ENCODE results near the gene KAZN.

KAZN gene

DNA sequence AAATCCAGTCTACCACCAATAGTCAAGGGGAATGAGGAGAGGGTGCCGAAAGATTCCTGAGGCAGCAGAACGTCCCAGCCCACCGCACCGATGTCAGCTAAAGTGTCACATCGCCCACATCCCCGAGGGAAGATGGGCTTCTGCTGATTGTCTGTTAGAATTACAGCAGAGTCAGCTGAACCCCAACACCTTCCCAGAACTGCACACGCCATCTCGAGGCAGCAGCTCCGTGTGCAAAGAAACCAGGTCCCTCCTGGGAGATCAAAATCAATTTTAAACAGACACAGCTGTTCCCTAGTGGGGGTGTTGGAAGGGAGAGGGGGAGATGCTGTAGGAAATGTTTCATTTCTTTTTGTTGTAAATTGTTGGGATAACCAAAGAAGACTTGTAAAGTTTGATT lies 12.8 kb upstream of the KAZN start:
- in situ Hi-C loops (cut with MboI; ENCODE audit: low sequenced_read_pairs) = no loop called here

DNA sequence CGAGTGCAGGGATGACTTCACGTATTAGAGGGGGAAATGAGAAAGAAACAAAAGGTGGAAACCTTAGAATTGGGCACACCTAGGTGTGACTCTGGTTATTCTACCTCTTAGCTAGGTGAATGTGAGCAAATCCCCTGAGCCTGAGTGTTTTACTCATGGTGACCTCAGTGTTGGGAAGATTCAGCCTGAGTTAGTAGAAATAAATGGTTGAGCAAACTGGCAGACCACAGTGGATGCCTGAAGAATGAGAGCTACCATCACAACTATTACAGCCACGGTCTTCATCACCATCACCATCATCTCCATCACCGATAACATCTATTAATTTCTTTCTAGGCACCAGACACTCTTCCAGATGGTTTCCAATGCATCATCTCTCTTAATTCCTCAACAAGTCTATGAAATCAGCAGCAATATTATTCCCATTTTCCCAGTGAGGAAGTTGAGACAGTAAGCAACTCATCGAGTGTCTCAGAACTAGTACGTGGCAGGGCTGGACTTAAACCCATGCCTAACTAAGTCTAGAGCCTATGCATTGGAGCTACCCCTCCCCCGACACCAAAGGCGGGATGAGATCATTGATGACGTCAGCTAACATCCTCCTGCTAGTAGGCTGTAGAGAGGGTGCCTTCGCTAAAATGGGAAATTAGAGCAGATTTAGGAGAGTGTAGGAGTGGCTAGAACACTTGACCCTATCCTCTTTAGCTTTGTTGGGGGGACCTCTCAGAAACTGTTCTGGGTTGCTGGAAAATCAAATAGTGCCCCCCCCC lies 7.9 kb upstream of the KAZN start:
- in situ Hi-C loops (cut with MboI; ENCODE audit: low sequenced_read_pairs) = no loop called here

DNA sequence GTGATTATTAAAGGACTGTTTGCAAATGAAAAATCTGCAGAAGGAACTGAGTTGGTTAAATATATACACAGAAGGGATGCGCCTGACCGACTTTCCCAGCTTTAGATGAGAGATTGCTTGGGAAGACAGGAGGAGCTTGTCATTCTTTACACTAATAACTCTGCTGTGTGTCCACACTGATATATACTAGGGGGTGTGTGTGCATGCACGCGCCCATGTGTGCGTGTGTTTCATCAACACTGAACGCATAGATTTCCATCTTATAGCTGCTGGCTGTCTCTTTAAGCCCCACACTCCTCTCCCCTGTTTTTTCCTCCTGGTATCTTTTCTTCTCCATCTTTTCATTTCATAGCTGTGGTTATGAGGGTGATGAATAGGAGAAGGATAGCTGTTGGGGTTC lies 6.9 kb upstream of the KAZN start:
- in situ Hi-C loops (cut with MboI; ENCODE audit: low sequenced_read_pairs) = no loop called here

DNA sequence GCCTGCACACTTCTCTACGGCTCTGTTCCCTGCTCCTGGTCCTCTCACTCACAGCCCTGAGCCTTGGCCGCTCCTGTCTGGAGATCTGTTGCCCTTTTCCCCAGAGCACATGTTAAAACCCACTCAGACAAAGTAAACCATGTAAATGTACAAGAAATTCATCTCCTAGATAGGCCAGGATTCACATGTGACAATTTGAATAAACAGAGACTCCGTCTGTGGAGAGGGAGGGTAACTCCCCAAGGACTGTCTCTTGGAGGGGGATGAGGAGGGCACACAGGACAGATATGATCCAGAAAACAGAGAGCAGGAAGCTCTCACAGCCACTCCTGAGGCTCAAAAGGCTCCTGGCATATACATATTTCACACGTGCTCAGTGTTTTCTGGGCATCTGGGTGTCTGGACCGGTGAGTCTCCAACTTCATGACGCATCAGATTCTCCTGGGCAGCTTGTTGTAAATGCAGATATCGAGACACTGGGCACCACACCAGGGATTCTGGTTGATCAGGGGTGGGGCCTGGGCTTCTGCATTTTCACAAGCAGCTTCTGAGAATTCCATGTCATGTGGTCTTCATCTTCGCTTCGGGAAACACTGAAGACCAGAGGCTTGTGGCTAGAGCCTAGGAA lies 6.4 kb upstream of the KAZN start:
- in situ Hi-C loops (cut with MboI; ENCODE audit: low sequenced_read_pairs) = no loop called here

DNA sequence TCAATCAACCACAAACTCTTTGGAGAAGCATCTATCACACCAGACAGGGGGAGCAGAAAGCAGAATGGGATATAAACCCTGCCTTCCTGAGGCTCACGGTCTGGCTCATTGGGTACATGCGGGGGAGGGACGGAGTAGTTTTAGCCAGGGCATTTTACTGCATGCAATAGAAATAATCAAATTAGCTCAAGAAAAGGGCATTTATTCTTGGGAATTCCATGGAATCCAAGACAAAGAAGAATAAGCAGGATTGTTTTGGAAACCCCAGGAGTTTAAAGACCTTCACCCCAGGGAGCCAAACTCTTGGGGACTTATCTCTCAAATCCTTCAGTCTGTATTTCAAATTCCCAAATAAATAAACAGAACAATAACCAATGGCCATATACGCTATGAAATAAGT lies 5.2 kb upstream of the KAZN start:
- in situ Hi-C loops (cut with MboI; ENCODE audit: low sequenced_read_pairs) = no loop called here

DNA sequence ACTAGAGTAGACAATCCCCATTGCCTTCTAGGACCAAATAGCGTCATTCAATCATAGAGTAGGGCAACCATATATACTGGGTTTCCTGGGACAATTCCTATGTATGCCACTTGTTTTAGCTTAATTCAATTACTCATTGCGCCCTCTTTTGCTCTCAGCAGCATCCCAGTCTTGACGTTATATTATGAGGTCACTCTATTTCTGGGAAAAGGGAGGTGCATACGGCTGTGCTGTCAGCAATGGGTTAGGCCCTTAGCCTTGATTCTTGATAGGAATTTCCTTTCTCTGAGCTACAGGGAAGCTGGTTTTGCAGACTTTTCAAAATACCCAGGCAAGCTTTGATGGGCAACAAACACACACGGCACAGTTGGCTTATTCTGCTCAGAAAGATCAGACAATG lies 4.4 kb upstream of the KAZN start:
- in situ Hi-C loops (cut with MboI; ENCODE audit: low sequenced_read_pairs) = no loop called here

DNA sequence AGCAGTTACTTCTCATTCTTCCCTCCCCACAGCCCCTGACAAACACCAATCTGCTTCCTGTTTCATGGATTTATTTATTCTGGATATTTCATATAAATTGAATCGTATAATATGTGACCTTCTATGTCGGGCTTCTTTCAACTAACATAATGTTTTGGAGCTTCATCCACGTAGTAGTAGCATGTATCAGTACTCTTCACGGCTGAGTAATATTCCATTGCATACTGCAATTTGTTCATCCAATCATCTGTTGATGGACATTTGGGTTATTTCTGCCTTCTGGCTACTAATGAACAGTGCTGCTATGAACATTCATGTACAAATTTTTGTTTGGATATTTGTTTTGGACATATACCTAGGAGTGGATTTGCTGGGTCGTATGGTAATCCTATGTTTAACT lies 1.9 kb upstream of the KAZN start:
- in situ Hi-C loops (cut with MboI; ENCODE audit: low sequenced_read_pairs) = no loop called here

DNA sequence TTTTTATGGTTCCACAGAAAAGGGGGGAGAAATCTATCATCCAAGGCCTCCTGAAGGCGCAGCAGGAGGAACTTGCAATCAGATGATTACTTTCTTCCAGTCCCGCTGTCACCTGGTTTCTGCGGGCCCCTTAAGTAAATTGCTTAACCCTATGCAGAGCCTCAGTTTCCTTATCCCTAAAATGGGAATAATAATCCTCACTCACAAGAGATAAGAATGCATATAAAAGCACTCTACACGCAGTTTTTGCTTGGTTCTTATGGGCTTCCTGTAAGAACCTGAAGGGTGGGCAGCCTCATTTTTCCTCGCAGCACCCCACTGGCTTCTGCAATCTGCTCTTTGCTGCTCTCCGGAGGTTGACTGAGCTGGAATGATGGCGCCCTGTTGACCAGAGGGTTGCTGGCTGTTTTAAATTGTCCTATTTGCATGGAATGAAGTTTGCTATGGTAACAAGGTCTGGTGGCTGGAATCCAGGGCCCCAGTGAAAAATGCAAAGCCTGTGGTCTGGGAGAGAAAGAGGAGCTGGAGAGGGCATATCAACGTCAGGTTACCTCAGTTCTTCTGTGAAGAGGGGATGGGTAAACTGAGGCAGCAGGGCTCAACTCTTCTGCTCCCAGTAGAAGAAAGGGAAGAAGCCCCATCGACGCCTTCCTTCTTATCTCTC lies 1.0 kb upstream of the KAZN start:
- in situ Hi-C loops (cut with MboI; ENCODE audit: low sequenced_read_pairs) = no loop called here

DNA sequence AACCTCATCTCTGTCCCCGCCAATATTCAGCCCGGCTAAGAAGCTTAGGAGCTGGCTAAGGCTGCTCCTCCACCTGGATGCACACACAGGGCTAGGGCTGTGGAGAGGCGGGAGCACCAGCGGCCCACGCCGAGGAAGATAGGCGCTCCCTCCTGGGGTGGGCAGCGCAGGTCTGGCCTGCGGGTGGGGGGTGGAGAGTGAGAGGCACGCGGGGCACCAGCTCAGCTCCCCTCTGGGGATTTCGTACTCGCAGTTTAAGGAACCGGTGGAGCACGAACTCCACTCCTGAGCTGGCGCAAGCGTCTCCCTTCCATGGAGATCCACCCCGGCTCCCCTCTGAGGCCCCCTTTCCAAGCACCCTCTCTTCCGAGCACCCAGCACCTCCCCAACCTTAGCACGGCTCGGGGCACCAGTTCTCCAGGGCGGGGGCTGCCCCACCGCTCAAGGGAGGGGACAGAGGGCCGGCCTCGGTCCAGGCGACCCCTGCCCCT lies 433 bp upstream of the KAZN start:
- in situ Hi-C loops (cut with MboI; ENCODE audit: low sequenced_read_pairs) = no loop called here

DNA sequence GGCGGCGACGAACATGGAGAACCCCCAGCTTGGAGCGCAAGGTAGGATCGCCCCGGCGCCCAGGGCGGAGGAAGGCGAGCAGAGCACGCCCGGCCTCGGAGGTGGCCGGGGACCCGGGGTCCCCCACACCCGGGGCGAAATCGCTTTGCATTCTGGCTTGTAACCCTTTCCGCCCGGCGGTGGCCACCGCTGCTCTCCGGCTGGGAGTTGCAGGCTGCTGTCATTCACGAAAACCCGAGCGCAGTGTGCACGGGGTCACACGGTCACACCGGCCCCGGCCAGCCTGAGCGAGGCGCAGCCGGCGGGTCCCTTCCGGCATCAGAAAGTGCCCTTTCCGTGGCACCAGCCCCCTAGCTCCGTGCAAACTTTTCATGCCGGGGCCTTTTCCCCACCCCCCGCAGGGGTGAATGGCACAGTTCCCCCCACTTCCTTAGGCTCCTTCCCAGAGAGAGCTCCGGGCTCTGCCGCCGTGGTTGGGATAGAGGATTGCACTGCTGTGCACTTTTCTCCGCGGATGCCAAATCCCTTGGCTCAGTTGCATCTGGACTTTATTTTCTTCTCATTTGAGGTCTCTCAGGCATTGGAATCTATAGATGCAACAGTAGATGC lies 802 bp downstream of the KAZN start:
- in situ Hi-C loops (cut with MboI; ENCODE audit: low sequenced_read_pairs) = no loop called here

DNA sequence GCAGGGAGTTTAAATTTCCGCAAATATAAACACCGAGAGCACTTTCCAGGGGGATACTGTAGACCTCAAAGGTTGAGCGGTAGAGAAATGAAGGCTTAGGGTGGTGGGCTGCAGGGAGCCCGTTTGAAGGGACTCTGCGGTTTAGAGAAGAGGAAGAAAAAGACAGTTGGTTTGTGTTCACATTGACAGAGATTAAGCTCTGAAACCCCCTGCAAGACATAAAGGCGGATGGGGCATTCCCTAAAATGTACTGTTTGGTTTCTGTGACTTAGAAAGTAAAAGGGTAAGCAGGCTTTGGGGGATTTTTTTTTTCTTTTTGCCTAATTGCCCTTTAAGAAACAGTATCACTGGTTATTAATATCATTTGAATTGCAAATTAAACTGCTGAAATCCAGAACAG lies 1.3 kb downstream of the KAZN start:
- in situ Hi-C loops (cut with MboI; ENCODE audit: low sequenced_read_pairs) = no loop called here

DNA sequence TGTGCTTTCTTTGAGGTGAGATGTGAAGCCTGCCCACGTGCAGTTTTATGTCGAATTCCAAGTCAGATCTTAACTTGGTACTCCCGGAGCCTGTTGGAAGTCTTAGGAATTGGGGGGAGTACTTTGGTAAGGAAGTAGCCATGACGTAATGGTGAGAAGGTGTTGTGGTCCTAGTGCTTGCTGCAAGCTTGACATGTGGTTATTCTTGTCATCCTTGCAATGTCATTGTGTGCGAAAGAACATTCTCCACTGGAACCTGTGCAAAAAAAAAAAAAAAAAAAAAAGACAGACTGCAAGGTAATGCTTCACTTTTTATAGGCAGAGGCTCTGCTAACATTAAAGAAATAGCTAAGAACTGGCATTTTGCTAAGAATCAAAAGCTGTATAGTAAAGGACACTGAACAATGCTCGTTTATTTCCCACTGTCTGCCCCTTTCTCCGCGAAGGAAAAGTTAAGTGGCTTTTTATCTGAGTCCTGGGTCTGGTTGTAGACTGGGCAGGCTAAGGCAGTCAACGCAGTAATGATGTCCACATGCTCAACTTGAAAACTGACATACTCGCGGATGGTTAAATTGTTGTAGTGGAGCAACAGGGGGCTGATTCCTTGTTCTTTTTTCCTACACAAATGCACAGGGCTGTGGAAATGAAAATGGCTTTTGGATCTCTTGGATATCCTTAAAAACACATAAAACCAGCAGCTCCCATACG lies 2.1 kb downstream of the KAZN start:
- in situ Hi-C loops (cut with MboI; ENCODE audit: low sequenced_read_pairs) = no loop called here

DNA sequence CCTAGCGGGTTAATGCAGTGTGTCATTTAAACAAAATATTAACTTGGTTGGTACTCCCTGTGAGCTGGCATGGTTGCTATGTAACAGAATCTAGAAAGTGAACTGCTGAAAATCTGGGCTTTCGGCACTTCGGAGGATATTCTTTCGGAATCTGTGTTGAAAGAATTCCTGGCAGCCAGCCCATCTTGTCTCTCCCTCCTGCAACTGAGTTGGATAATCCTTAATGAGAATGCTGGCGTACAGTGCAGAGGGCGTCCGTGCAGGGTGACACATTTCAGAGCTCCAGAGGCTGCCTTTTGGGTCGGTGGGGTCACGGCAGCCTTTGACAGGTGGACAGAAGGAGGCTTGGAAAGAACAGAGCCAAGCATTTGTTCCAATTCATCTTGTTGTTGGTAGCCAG lies 3.7 kb downstream of the KAZN start:
- in situ Hi-C loops (cut with MboI; ENCODE audit: low sequenced_read_pairs) = no loop called here

DNA sequence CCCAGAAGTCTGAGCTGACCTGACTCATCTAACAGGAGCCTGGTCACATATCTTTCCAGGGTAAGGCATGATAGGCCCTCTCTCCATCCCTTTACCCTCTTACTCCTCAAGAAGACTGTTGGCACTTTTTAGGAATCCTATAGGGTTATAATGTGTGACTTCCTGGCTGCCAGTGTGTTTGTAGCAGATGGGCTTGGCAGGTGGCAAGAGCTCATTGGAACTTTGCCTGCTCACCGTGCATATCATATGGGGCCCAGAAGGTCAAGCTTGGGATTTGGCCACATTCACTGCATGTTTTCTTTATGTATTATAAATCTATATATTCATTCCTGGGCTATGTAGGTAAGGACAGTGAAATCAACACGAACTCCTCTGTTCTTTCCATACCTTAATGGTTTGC lies 5.2 kb downstream of the KAZN start:
- in situ Hi-C loops (cut with MboI; ENCODE audit: low sequenced_read_pairs) = no loop called here

DNA sequence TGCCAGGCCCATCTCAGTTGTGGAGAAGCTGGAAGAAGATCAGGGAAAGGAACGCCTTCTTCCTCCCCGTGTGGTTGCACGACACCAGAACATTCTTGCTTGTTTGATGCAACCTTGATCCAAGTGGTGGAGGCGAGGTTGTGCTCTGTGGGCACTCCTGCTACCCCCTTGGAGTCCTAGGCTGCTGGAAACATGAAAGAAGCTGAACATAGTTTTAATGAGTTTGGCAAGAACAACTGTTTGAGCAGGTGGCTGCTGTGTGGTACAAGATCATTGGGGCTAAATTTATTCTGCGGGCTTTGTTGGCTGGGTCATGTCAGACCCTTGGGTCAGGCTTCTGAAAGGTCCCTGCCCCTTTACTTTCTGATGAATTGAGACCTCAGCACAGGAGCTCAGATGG lies 5.9 kb downstream of the KAZN start:
- in situ Hi-C loops (cut with MboI; ENCODE audit: low sequenced_read_pairs) = no loop called here

DNA sequence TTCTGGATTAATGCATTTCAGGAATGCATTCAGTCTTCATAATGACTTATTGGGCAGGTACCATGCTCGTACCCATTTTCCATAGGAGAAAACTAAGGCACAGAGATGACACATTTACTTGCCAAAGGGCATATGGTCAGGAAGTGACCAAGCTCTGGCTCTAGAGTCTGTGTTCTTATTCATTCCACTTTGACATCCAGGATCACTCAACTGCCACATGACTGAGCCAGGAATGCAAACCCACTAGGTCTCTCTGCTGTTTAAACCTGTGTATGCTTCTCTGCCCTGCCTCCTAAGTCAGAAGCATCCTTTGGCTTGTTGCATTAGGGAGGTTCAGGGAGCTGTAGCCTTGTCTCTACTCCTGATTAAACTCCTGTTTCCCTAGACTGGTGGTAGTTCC lies 7.5 kb downstream of the KAZN start:
- in situ Hi-C loops (cut with MboI; ENCODE audit: low sequenced_read_pairs) = no loop called here

DNA sequence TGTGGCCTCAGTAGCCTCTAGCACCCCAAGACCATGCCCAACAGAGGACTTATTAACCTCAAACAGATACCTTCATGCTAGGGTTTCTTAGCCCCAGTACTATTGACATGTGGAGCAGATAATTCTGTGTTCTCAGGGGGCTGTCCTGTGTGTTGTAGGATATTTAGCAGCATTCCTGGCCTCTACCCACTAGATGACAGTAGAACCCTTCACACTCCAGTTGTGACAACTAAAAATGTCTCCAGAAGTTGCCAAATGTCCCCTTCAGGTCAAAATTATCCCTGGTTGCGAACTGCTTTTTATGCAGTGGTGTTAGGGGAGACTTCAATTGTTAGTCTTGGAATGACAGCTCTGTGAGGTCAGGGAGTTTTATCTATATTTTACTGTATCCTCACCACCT lies 8.1 kb downstream of the KAZN start:
- in situ Hi-C loops (cut with MboI; ENCODE audit: low sequenced_read_pairs) = no loop called here

DNA sequence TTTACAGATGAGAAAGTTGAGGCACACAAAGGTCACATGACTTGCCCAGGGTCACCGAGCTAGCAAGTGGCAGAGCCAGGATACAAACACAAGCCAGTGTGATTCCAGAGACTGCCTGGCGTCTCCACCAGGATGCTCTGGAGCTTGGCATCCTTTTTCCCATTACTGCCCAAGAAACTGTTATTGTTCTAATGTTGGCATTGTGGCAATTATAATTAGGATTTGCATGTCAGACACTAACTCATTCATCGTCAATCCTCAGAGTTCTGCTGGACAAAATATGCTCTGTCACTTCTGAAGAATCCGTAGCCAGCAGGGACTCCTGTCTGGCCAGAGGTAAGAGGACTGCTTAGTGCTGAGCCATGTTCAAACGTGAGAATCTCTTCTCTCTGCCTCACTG lies 8.8 kb downstream of the KAZN start:
- in situ Hi-C loops (cut with MboI; ENCODE audit: low sequenced_read_pairs) = no loop called here

DNA sequence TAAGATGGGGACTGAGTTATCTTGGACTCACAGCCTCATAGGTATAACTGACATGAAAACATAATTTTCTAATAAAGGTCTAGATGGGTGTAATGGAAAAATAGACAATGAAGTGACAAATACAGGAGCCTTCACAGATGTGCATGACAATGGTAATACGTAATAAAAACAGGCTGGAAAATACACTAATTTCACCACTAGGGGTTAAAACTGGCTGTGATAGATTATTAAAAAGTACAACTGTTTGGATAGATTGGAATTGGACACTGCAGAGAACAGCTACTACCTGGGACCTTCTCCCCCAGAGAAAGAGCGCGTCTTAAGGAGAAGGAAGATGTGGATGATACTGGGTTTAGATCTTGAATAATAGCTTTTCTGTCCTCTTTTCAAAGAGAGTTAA lies 9.8 kb downstream of the KAZN start:
- in situ Hi-C loops (cut with MboI; ENCODE audit: low sequenced_read_pairs) = no loop called here

DNA sequence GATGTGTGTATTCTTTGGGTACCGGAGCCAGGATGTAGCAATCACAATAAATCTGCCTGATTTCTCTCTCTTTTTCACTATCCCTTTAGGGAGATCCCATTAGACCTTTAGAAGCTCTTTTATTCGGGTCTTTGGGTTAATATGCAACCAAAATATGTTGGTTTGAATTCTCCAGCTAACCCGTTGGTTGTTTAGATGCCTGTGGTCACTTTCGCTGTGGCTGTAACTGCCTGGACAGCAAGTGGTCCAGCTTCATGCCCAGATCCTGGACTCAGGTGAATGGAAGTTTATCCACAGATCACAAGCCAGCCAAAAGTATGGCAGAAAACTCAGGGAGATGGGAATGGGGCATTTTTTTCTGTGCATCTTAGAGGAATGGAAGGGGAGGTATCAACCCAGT lies 12.3 kb downstream of the KAZN start:
- in situ Hi-C loops (cut with MboI; ENCODE audit: low sequenced_read_pairs) = no loop called here

DNA sequence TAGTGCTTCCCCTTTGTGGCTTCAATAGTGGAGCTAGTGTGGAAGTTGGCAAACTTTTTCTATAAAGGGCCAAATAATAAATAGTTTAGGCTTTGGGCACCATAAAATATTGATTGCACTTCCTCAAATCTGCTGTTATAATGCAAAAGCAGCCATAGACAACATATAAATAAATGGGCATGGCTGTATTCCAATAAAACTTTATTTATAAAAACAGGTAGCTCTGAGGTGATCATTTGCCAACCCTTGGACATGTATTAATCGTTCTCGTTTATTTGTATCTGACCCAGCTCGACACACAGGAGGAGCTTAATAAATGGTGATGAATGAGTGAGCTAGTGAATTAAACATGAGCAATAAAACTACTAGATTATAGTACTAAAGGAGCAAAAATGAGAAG lies 13.3 kb downstream of the KAZN start:
- in situ Hi-C loops (cut with MboI; ENCODE audit: low sequenced_read_pairs) = no loop called here
